Measurements from ENCODE around the gene ASB16. TPM values are rescaled to one million over a fixed set of nuclear protein-coding genes. Genes with fewer than 3 reads are reported as not detected.
A peak's percentile ranks its signal among the peaks of the same experiment; 100 is the strongest.

Gene ASB16
- total RNA-seq, 4 donors from 2014 or later, result 0.57 TPM; not detected in 3

GRCh38 chr17:44199553-44200477 is 29.3 kb downstream of the ASB16 start, which contains the start of gene ATXN7L3:
TSS of gene ATXN7L3 (minus strand) at chr17:44199884. CDS start at chr17:44198070, 1,814 bp downstream.
- no peaks in the 10 kb centered on the region for H3K27me3 ChIP-seq
- H3K36me3 ChIP-seq, result peaks cover 0 to 25% (median 0%) of the 10 kb centered on the region in 3 donors
- no peaks in the 10 kb centered on the region for H3K9me3 ChIP-seq
- peak within 1 kb of the TSS; percentile 87 to 98 (median 96) for H3K4me3 ChIP-seq
- H3K4me1 ChIP-seq, result peaks cover 0 to 40% (median 6%) of the 10 kb centered on the region in 4 donors
- peak within 1 kb of the TSS; percentile 99 to 100 (median 99) for H3K27ac ChIP-seq
- peak in 1 of 2 donors; percentile 47 for TF ChIP-seq POLR2A (IDR thresholded peaks at IDR 0.05)
- no peak for TF ChIP-seq CTCF (IDR thresholded peaks at IDR 0.05)
- peak; percentile 100 for DNase-seq

GRCh38 chr17:44200478-44201155 is 30.1 kb downstream of the ASB16 start:
- Histone ChIP-seq H3K36me3 (peaks cover 0 to 17% (median 0%) of the 10 kb centered on the region in 3 donors), H3K27ac (peak overlapping the region; percentile 99 to 100 (median 99)), H3K9me3 (no peaks in the 10 kb centered on the region), H3K4me1 (peaks cover 0 to 40% (median 6%) of the 10 kb centered on the region in 4 donors), H3K4me3 (peak overlapping the region; percentile 87 to 98 (median 96)), H3K27me3 (no peaks in the 10 kb centered on the region)
- no peak for TF ChIP-seq CTCF (IDR thresholded peaks at IDR 0.05)
- TF ChIP-seq POLR2A (IDR thresholded peaks at IDR 0.05), result no peak
- no peak for DNase-seq

GRCh38 chr17:44202756-44203155 is 32.3 kb downstream of the ASB16 start:
- Histone ChIP-seq H3K4me3 (no peak overlapping the region), H3K9me3 (no peaks in the 10 kb centered on the region), H3K27ac (no peak overlapping the region), H3K27me3 (no peaks in the 10 kb centered on the region), H3K4me1 (peaks cover 0 to 30% (median 5%) of the 10 kb centered on the region in 4 donors), H3K36me3 (peaks cover 0 to 15% (median 0%) of the 10 kb centered on the region in 3 donors)
- DNase-seq, result no peak
- TF ChIP-seq CTCF (IDR thresholded peaks at IDR 0.05), result no peak
- no peak for TF ChIP-seq POLR2A (IDR thresholded peaks at IDR 0.05)

GRCh38 chr17:44203731-44204440 is 33.4 kb downstream of the ASB16 start:
- peak in 2 of 3 donors; percentile 50 to 71 for DNase-seq
- Histone ChIP-seq H3K4me1 (peaks cover 0 to 22% (median 1%) of the 10 kb centered on the region in 4 donors), H3K27ac (peak overlapping the region in 1 of 4 donors; percentile 6), H3K9me3 (no peaks in the 10 kb centered on the region), H3K27me3 (no peaks in the 10 kb centered on the region), H3K36me3 (peaks cover 0 to 26% (median 0%) of the 10 kb centered on the region in 3 donors), H3K4me3 (no peak overlapping the region)
- TF ChIP-seq CTCF (IDR thresholded peaks at IDR 0.05), result peak; percentile 58 to 75 (median 64)
- TF ChIP-seq POLR2A (IDR thresholded peaks at IDR 0.05), result no peak

GRCh38 chr17:44204441-44204882 is 34.0 kb downstream of the ASB16 start:
- H3K9me3 ChIP-seq, result no peaks in the 10 kb centered on the region
- H3K36me3 ChIP-seq, result peaks cover 0 to 32% (median 0%) of the 10 kb centered on the region in 3 donors
- H3K27ac ChIP-seq, result peak overlapping the region in 1 of 4 donors; percentile 6
- no peaks in the 10 kb centered on the region for H3K27me3 ChIP-seq
- no peak overlapping the region for H3K4me3 ChIP-seq
- TF ChIP-seq CTCF (IDR thresholded peaks at IDR 0.05) (no peak), POLR2A (IDR thresholded peaks at IDR 0.05) (no peak)
- H3K4me1 ChIP-seq, result peaks cover 0 to 22% (median 1%) of the 10 kb centered on the region in 4 donors
- no peak for DNase-seq

Measured in Peyer's patch (tissue), 4 donors.